Suprapubic skin (tissue), 4 donors: ENCODE results near the gene JADE2. TPM values are rescaled to one million over a fixed set of nuclear protein-coding genes. Genes with fewer than 3 reads are reported as not detected.
"Not testable (repeated sequence)": the region's sequence is repeated elsewhere in the genome, so short reads cannot be mapped to it uniquely, and the experiment has no call there.

Experiments used
- DNase-seq, 2 donors: peaks; one replicate each; pipeline ENCODE4 v3.0.0-alpha.2; 2019; ENCODE audit warnings: low spot score in 2 of 2
- H3K27ac ChIP-seq: fragments of 200-600 bp; sonication (generic); one replicate; pipeline ENCODE4 v1.5.1; 2019
- H3K27me3 ChIP-seq: fragments of 200-600 bp; sonication (generic); one replicate; pipeline ENCODE4 v1.5.1; 2019
- H3K36me3 ChIP-seq: fragments of 200-600 bp; sonication (generic); one replicate; pipeline ENCODE4 v1.5.1; 2019
- H3K4me1 ChIP-seq: fragments of 200-600 bp; sonication (generic); one replicate; pipeline ENCODE4 v1.5.1; 2019
- H3K4me3 ChIP-seq: fragments of 200-600 bp; sonication (generic); one replicate; pipeline ENCODE4 v1.5.1; 2019; ENCODE audit warnings: mild to moderate bottlenecking
- H3K9me3 ChIP-seq: fragments of 200-600 bp; sonication (generic); one replicate; pipeline ENCODE4 v1.5.1; 2019
- CTCF ChIP-seq, 2 donors: fragments of 200-600 bp in 1 of 2; fragments of 450-650 bp in 1 of 2; sonication (generic) in 1 of 2; IDR thresholded peaks; one replicate each; pipeline ENCODE4 v1.5.1; 2016 to 2019; ENCODE audit warnings: antibody characterized with exemption in 2 of 2, mild to moderate bottlenecking in 1 of 2, moderate library complexity in 1 of 2
- EP300 ChIP-seq: sonication (generic); formaldehyde crosslinking; IDR thresholded peaks from one replicate; pipeline ENCODE4 v1.6.1; 2017; ENCODE audit warnings: antibody characterized with exemption
- POLR2A ChIP-seq, 2 donors: fragments of 450-650 bp; IDR thresholded peaks; one replicate each; pipeline ENCODE4 v1.6.1; 2017; ENCODE audit warnings: antibody characterized with exemption in 2 of 2, mild to moderate bottlenecking in 2 of 2, moderate library complexity in 2 of 2
- POLR2AphosphoS5 ChIP-seq, 3 donors: sonication (generic); formaldehyde crosslinking; IDR thresholded peaks; one replicate each; pipeline ENCODE4 v1.6.1; 2017; ENCODE audit warnings: antibody characterized with exemption in 3 of 3
- WGBS: methylation state at CpG from one replicate; pipeline ENCODE4 v1.1.5; 2018; 5-methylcytosine and 5-hydroxymethylcytosine counted together
- total RNA-seq, 4 donors: library from RNA; depleted of rRNA; stranded (reverse); fragments of >200 nt; gene quantifications; one replicate each; pipeline ENCODE4 v1.1.0, GENCODE V29; 2016

The JADE2 gene
- total RNA-seq, 4 donors from 2014 or later: 31.4 to 62.1 (median 56.6) TPM

DNA sequence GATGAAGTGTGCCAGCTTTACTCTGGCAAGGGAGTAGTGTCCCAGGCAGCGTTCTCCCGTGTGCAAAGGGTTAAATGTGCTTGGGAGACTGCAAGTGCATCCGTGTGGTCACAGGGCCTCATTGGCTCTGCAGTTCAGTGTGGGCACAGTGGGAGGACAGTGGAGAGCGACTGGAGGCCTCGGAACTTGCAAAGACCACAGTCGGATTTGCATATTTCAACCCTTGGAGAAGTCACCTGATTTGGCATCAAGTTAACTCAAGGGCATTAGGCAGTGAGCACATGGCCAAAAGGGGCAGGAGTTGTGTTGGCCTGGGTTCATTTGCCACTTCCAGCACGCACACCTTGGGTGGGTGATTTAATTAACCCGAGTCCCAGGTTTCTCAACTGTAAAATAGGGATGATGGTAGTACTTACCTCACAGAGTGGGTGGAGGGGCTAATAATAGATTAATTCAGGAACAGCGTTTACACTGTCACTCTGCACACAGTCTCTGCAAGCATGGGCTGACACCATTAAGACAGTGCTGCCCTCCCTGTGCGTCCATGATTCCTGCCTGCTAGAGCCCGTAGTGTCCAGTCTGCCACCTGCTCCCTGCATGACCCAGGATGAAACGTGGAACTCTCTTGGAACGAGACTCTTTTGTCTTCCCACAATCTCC lies 22.7 kb downstream of the JADE2 start:
- Histone ChIP-seq H3K27me3 (no peaks in the 10 kb centered on the region), H3K36me3 (peaks cover 57% of the 10 kb centered on the region), H3K4me1 (peaks cover 61% of the 10 kb centered on the region), H3K4me3 (no peak overlapping the region), H3K9me3 (no peaks in the 10 kb centered on the region), H3K27ac (no peak overlapping the region)
- no peak for TF ChIP-seq POLR2AphosphoS5 (IDR thresholded peaks at IDR 0.05)
- TF ChIP-seq CTCF (IDR thresholded peaks at IDR 0.05): no peak
- TF ChIP-seq EP300: no peak
- no peak for TF ChIP-seq POLR2A (IDR thresholded peaks at IDR 0.05)
- no peak for DNase-seq
- WGBS: 64% methylated on average over 13 of the region's 13 CpGs

DNA sequence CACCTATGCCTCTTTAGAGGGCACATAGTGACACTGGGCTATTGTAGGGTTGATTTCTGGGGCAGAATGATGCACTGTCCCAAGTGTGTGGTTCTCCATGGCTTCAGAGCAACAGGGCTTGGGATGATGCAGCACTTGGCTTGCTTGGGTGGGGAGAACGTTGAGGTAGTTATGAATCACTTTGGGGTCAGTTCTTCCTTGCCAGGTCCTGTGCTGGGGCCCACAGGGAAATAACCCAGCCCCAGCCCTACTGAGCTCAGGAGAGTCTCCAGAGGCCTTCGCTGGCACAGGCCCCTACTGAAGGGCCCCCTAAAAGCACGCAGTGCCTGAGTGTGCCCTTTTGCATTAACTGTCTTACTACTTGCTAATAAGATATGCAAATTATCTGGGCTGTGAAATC lies 24.2 kb downstream of the JADE2 start:
- peaks cover 66% of the 10 kb centered on the region for H3K4me1 ChIP-seq
- no peak overlapping the region for H3K4me3 ChIP-seq
- WGBS: 64% methylated on average over 3 of the region's 3 CpGs
- peaks cover 61% of the 10 kb centered on the region for H3K36me3 ChIP-seq
- H3K27ac ChIP-seq: no peak overlapping the region
- TF ChIP-seq POLR2AphosphoS5 (IDR thresholded peaks at IDR 0.05) (no peak), CTCF (IDR thresholded peaks at IDR 0.05) (no peak), POLR2A (IDR thresholded peaks at IDR 0.05) (no peak), EP300 (no peak)
- no peaks in the 10 kb centered on the region for H3K27me3 ChIP-seq
- DNase-seq: no peak
- H3K9me3 ChIP-seq: no peaks in the 10 kb centered on the region

GRCh38 chr5:134550271-134551214 lies 25.1 kb downstream of the JADE2 start:
- DNase-seq: no peak
- H3K4me1 ChIP-seq: peaks cover 66% of the 10 kb centered on the region
- peaks cover 63% of the 10 kb centered on the region for H3K36me3 ChIP-seq
- H3K27ac ChIP-seq: no peak overlapping the region
- H3K27me3 ChIP-seq: no peaks in the 10 kb centered on the region
- TF ChIP-seq POLR2A (IDR thresholded peaks at IDR 0.05): no peak
- TF ChIP-seq EP300: no peak
- no peak for TF ChIP-seq POLR2AphosphoS5 (IDR thresholded peaks at IDR 0.05)
- no peak for TF ChIP-seq CTCF (IDR thresholded peaks at IDR 0.05)
- no peaks in the 10 kb centered on the region for H3K9me3 ChIP-seq
- WGBS: 82% methylated on average over 13 of the region's 13 CpGs
- H3K4me3 ChIP-seq: no peak overlapping the region

DNA sequence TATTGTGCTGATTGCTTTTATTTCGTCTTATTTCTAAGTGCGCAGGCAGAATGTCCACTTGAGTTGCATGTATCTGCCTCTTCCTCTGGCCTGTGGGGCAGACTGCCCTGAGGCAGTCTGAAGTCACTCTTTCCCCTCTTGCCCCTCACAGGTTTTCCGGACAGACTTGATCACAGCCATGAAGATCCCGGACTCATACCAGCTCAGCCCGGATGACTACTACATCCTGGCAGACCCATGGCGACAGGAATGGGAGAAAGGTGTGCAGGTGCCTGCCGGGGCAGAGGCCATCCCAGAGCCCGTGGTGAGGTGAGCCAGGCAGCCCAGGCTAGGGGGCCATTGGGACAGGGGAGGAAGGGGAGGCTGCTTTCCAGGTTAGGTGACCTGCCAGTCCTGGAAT lies 26.4 kb downstream of the JADE2 start:
- no peak for DNase-seq
- peaks cover 58% of the 10 kb centered on the region for H3K36me3 ChIP-seq
- peaks cover 67% of the 10 kb centered on the region for H3K4me1 ChIP-seq
- no peak overlapping the region for H3K27ac ChIP-seq
- H3K9me3 ChIP-seq: no peaks in the 10 kb centered on the region
- H3K27me3 ChIP-seq: no peaks in the 10 kb centered on the region
- TF ChIP-seq EP300 (no peak), CTCF (IDR thresholded peaks at IDR 0.05) (no peak), POLR2A (IDR thresholded peaks at IDR 0.05) (no peak), POLR2AphosphoS5 (IDR thresholded peaks at IDR 0.05) (no peak)
- 86% methylated on average over 8 of the region's 8 CpGs for WGBS
- H3K4me3 ChIP-seq: no peak overlapping the region

- Histone ChIP-seq H3K27ac (no peak overlapping the region), H3K9me3 (no peaks in the 10 kb centered on the region), H3K27me3 (no peaks in the 10 kb centered on the region), H3K4me1 (peaks cover 63% of the 10 kb centered on the region), H3K4me3 (no peak overlapping the region), H3K36me3 (peaks cover 58% of the 10 kb centered on the region)
- DNase-seq: no peak
- 85% methylated on average over 3 of the region's 3 CpGs for WGBS
- TF ChIP-seq POLR2A (IDR thresholded peaks at IDR 0.05) (no peak), POLR2AphosphoS5 (IDR thresholded peaks at IDR 0.05) (no peak), EP300 (no peak), CTCF (IDR thresholded peaks at IDR 0.05) (no peak)
Measured at GRCh38 chr5:134552301-134552700, 26.8 kb downstream of the JADE2 start.

GRCh38 chr5:134552716-134553115 lies 27.2 kb downstream of the JADE2 start:
- H3K9me3 ChIP-seq, DNase-seq, H3K27ac ChIP-seq, H3K27me3 ChIP-seq, H3K4me3 ChIP-seq: not testable (repeated sequence)
- peaks cover 57% of the 10 kb centered on the region for H3K36me3 ChIP-seq
- H3K4me1 ChIP-seq: peaks cover 59% of the 10 kb centered on the region
- WGBS: 97% methylated on average over 7 of the region's 7 CpGs
